T1000 (cell line): ENCODE results near the gene DENND1A.
"Not testable (repeated sequence)": the region's sequence is repeated elsewhere in the genome, so short reads cannot be mapped to it uniquely, and the experiment has no call there.

Experiments used
- DNase-seq: peaks from one replicate; lab custom pipeline; 2025; ENCODE audit warnings: mixed read lengths; lab: John Stamatoyannopoulos, UW

Gene DENND1A, protein sequence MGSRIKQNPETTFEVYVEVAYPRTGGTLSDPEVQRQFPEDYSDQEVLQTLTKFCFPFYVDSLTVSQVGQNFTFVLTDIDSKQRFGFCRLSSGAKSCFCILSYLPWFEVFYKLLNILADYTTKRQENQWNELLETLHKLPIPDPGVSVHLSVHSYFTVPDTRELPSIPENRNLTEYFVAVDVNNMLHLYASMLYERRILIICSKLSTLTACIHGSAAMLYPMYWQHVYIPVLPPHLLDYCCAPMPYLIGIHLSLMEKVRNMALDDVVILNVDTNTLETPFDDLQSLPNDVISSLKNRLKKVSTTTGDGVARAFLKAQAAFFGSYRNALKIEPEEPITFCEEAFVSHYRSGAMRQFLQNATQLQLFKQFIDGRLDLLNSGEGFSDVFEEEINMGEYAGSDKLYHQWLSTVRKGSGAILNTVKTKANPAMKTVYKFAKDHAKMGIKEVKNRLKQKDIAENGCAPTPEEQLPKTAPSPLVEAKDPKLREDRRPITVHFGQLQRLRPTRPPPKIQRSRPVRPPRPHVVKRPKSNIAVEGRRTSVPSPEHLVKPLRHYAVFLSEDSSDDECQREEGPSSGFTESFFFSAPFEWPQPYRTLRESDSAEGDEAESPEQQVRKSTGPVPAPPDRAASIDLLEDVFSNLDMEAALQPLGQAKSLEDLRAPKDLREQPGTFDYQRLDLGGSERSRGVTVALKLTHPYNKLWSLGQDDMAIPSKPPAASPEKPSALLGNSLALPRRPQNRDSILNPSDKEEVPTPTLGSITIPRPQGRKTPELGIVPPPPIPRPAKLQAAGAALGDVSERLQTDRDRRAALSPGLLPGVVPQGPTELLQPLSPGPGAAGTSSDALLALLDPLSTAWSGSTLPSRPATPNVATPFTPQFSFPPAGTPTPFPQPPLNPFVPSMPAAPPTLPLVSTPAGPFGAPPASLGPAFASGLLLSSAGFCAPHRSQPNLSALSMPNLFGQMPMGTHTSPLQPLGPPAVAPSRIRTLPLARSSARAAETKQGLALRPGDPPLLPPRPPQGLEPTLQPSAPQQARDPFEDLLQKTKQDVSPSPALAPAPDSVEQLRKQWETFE

GRCh38 chr9:123929870-123930831 lies at the start of gene DENND1A:
Gene DENND1A, minus strand, starts transcription at chr9:123930126. Its CDS starts 221 bp downstream, at chr9:123929905.
- peak; percentile 76 for DNase-seq

DNA sequence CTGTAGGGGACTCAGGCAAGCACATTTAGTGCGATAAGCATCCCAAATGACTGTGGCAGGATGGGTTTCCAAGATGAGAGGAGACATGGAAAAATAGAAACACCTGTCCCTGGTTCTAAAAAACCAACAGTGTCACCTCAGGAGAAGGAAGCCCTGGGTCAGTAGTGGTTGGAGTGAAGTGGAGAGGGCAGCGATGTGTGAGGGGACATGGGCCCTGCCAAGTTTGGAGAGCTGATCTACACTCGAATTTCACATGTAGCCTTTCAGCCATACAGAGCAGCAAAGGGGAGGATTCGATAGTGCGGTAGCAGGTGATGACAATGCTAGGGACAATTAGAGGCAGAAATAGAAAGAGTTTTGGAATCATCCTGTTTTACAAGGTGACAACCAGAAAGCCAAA lies 49.1 kb upstream of the DENND1A start:
- DNase-seq: no peak

- not testable (repeated sequence) for DNase-seq
Measured at GRCh38 chr9:123976579-123976978, 46.7 kb upstream of the DENND1A start.

- no peak for DNase-seq
Measured at GRCh38 chr9:123975871-123976270, 45.9 kb upstream of the DENND1A start.

DNA sequence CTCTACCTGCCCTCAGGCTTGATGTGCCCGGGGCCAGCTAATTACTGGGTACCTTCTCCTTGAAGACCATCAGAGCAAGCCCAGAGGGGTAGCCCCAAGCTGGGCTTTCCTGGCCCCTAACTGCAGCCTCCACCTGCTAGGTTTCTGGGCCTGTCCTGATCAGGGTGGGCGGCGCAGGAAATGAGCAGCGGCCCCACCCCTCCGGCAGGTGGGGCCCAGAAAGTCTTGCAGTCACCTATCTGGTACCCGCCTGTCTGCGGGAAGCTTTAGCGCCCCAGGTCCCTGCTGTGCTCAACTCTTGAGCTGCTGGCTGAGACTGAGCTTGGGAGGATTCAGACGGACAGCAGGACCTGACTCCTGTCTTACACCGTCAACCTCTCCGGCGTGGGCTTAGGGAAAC lies 44.5 kb upstream of the DENND1A start:
- DNase-seq: no peak

DNA sequence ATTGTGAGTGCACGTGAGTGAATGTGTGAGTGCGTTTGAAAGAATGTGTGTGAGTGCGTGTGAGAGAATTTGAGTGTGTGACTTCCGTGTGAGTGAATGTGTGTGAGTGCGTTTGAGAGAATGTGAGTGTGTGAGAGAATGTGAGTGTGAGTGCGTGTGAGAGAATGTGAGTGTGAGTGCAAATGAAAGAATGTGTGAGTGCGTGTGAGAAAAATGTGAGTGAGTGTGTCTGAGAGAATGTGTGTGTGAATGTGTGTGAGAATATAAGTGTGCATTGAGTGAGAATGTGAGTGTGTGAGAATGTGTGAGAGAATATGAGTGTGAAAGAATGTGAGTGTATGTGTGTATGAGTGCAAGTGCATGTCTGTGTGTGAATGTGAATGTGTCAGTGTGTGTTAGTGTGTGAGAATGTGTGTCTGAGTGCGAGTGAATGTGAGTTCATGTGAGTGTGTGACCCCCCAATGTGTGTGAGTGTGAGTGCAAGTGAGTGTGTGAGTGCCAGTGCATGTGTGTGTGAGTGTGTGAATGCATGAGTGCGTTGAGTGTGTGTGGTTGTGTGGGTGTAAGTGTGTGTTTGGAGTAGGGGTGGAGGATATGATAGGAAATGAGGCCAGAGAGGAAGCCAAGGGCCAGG lies 43.8 kb upstream of the DENND1A start:
- no peak for DNase-seq

- DNase-seq: no peak
Measured at GRCh38 chr9:123972618-123973017, 42.7 kb upstream of the DENND1A start.

- no peak for DNase-seq
Measured at GRCh38 chr9:123967323-123967722, 37.4 kb upstream of the DENND1A start.

GRCh38 chr9:123965801-123966686 lies 36.1 kb upstream of the DENND1A start:
- DNase-seq: no peak

DNA sequence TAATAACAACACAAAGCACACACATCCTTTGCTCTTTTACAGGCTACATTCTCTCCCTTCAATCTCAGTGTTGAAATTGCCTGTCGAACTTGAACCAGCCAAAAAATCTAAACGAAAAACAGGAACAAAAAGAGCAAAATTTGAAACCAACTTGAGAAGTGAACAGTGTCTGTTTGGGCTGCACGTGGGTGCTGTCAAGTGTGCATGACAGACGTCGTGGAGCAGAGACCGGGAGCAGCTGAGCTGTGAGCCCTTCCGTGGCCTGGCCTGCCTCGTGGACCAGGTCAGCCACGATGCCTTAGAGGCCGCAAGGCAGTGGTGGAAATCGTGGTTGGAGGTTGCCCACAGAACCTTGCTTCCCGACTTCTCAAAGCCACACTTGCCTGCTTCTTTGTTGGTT lies 34.8 kb upstream of the DENND1A start:
- DNase-seq: no peak

DNA sequence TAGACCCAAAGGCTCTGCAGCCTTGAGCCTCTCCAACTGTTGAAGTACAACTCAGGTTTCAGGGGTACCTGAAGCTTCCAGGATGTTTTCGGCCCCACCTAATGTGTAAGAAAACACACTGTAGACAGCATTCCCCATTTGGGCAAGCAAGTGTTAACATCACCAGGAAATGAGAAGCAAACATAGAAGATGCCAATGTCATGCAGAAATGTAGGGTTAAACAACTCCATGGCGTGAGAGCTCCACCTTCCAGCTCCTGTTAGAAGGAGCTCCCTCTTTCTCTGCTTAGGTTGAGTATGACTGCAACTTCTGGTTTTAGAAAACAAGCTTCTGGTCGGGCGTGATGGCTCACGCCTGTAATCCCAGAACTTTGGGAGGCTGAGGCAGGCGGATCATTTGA lies 31.0 kb upstream of the DENND1A start:
- no peak for DNase-seq

DNA sequence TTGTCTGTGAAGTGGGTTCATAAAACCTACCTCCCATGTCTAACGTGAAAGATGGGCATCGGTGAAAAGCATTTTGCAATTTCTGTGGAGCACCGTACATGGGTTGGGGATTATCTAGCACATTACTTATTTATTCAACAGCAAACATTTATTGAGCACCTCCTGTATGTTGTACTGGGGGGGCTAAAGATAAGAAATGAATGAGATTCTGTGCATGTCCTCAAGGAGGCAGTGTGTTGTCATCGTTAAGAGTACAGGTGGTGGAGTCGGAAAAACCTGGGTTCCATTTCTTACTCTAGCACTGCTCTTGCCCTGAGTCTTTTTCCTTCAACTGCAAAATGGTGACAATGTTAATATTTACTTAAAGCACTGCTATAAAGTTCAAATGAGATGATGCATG lies 30.4 kb upstream of the DENND1A start:
- DNase-seq: no peak

GRCh38 chr9:123959787-123960186 lies 29.9 kb upstream of the DENND1A start:
- DNase-seq: no peak

DNA sequence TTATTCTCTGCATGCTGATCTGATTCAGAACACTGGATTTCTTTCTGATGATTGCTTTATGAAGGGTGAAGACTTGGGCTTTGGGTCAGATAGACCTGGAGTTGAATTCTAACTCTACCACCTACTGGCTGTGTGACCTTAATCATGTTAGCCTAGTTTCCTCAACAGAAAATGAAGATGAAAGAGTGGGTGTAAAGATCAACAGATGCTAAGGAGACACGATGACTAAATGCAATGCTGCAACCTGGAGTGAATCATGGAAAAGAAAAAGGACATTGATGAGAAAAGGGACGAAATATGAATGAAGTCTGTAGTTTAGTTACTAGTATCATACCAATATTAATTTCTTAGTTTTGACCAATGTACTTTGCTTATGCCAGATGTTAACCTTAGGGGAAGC lies 27.8 kb upstream of the DENND1A start:
- no peak for DNase-seq

DNA sequence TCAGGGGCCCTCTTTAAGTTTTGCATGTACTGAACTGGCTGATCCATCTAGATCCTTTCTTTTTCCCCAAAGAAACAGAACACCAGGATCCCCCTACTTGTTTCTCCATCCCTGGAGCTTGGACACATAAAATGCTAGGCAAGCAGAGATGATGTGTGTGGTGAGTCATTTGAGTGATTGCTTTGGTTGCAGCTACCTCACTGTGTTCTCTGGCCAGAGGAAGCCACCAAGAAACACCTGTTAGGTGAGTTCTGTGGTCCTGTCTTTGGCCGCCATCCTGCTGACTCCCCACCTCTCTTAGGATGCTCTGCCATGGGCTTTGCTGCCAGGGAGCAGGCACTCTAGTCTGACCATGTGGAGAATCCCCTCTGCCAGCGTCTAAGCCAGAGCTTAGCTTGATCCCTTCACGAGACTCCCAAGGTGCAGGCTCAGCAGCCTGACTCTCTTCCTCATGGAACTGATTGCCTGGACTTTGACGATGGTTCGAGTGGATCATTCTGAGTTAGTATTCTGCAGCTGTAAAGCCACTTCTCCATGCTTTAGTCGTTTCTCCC lies 27.3 kb upstream of the DENND1A start:
- DNase-seq: no peak

GRCh38 chr9:123955637-123956036 lies 25.7 kb upstream of the DENND1A start:
- no peak for DNase-seq

- no peak for DNase-seq
Measured at GRCh38 chr9:123954518-123955280, 24.8 kb upstream of the DENND1A start.

GRCh38 chr9:123952641-123953495 lies 22.9 kb upstream of the DENND1A start:
- no peak for DNase-seq
